GM10266 (cell line): Measurements from ENCODE around the gene ARHGAP12.

Experiments
- DNase-seq: peaks from one replicate; pipeline ENCODE4 v3.0.0; 2012; ENCODE audit errors: extremely low spot score
- TF ChIP-seq, protein P1 (sequence below): IDR thresholded peaks from 2 replicates; pipeline ENCODE4 v1.5.1; 2012; ENCODE audit warnings: mild to moderate bottlenecking, low read depth; ENCODE audit not compliant: control insufficient read depth, insufficient read depth; ENCODE audit errors: missing control alignments

The ARHGAP12 gene

DNA sequence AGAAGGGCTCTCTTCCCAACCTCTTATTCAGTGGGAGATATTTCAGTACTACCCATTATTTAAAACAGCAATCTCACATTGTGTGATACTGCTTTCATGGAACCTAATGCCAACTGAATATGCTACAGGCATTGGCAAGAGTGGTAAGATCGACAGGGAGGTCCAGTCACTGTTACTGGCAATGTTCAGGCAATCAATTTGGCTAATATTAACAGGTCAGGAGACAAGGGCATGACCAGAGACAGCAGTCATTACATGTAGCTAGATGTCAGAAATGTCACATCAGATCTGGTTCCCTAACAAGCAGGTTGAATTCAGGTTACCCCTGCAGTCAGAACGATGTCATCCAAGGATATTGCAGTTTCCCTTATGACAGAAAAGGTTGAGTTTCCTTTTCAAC, 129.4 kb downstream of the ARHGAP12 start:
- no peak for DNase-seq
- TF ChIP-seq, protein P1, sequence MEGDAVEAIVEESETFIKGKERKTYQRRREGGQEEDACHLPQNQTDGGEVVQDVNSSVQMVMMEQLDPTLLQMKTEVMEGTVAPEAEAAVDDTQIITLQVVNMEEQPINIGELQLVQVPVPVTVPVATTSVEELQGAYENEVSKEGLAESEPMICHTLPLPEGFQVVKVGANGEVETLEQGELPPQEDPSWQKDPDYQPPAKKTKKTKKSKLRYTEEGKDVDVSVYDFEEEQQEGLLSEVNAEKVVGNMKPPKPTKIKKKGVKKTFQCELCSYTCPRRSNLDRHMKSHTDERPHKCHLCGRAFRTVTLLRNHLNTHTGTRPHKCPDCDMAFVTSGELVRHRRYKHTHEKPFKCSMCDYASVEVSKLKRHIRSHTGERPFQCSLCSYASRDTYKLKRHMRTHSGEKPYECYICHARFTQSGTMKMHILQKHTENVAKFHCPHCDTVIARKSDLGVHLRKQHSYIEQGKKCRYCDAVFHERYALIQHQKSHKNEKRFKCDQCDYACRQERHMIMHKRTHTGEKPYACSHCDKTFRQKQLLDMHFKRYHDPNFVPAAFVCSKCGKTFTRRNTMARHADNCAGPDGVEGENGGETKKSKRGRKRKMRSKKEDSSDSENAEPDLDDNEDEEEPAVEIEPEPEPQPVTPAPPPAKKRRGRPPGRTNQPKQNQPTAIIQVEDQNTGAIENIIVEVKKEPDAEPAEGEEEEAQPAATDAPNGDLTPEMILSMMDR = no peak

DNA sequence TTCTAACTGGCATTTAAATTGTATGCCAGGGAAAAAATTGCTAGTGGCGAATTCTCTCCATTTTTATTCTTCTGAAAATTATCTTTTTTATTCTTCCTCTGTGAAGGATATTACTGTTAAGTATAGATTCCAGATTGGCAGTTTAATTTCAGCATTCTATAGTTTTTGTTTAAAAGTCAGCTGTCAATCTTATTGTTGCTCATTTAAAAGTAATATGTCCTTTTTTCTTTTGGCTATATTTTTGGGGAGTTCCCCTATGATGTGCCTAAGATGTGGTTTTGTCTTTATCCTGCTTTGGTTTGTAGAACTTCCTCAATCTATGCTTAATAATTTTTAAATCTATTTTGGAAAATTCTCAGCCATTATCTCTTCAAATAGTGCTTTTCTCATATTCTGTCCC, 135.9 kb downstream of the ARHGAP12 start:
- TF ChIP-seq, protein P1 = no peak
- no peak for DNase-seq

DNA sequence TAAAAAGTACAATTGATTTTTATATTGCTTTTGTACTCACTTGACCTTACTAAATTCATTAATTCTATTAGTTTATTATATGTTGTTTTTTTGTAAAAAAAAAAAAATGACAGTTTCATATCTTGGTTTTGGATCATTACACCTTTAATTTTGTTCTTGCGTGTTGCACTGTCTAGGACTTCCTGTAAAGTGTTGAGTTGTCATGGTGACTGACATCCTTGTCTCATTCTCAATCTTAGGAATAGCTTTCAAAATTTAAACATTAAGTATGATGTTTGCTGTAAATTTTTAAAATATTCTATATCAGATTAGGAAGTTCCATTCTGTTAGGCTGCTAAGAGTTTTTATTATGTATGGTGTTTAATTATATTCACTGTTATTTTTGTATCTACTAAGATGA, 139.1 kb downstream of the ARHGAP12 start:
- TF ChIP-seq, protein P1 = no peak
- no peak for DNase-seq

DNA sequence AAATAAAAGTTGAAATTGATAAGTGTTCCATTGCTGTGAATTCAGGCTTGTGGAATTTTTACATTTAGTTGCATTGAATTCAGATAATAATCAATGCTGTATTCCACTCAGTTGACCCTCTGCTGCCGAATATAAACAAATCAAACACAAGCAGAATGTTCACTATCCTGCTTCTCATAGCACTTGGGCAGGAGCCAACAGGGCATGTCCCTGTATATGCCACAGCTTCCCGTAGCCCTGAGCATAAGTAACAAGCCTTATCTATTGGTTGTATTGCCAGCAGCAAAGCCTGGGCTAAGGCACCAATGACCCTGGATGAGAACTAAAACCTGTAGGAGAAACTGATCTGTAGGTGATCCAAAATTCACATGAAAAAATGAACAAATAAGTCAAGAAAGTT, 145.9 kb downstream of the ARHGAP12 start:
- DNase-seq = no peak
- TF ChIP-seq, protein P1 = no peak

DNA sequence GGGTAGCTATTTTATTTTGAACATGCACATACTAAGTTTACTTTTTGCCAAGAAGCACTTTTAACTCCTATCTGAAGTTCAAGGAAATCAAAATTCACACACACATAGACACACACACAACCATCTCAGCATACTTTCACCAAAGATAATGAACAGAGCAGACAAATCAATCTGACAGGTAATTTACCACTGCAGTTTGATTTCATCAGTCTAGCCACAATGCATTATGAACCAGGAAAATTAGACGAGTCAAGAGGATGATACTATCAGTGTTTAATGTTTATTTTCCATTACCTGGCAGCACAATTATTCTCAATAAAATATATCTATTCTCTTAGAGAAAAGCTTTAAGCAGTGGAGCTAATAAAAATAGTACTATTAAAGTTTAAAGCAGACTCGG, 147.9 kb downstream of the ARHGAP12 start:
- DNase-seq = no peak
- TF ChIP-seq, protein P1 = no peak

DNA sequence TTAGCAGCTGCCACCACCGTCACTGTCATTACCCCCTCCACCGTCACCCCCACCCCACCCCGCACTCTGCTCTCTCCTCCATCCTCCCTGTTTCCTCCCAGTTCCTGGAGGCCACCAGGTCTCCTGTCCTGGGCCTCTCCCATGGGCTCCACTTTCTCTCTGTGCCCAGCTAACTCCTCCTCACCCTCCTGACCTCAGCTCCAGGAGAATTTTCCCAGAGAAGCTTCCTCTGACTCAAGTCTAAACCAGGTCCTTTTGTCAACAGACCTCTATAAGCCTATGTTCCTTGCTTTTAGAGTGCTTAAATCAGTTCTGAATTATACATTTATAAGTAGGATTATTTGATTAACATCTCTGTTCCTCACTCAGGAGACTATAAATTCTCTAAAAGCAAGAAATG, 150.0 kb downstream of the ARHGAP12 start:
- no peak for DNase-seq
- TF ChIP-seq, protein P1 = no peak

DNA sequence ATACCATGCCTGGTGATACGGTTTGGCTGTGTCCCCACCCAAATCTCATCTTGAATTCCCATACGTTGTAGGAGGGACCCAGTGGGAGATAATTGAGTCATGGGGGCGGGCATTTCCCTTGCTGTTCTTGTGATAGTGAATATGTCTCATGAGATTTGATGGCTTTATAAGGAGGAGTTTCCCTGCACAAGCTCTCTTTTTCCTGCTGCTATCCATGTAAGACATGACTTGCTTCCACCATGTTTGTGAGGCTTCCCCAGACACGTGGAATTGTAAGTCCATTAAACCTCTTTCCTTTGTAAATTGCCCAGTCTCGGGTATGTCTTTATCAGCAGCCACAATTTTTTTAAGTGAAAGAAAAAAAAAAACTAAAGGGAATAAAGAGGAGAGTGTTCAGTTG, 152.5 kb downstream of the ARHGAP12 start:
- TF ChIP-seq, protein P1 = no peak

More for the DNA sequence above, 152.5 kb downstream of the ARHGAP12 start:
- no peak for DNase-seq
